Caco-2 (cell line): ENCODE measurements around the gene BTBD18. TPM values are rescaled to one million over a fixed set of nuclear protein-coding genes. Genes with fewer than 3 reads are reported as not detected.

Source experiments
- BruUV-seq: library from RNA; stranded (reverse); fragments of 400-500 nt; replicated peaks from 2 replicates; lab custom pipeline; 2021; lab: Mats Ljungman, UMichigan
- CTCF ChIA-PET: fragments of 300-600 bp; sonication (Branson Sonifier 250); formaldehyde crosslinking; loops from one replicate; lab custom pipeline; 2022; ENCODE audit warnings: antibody characterized with exemption; lab: Charles Lee
- POLR2A ChIA-PET: fragments of 300-600 bp; sonication (Branson Sonifier 250); formaldehyde crosslinking; loops from one replicate; lab custom pipeline; 2022; ENCODE audit warnings: antibody characterized with exemption; lab: Charles Lee
- DNase-seq, 2 experiments: peaks; one replicate each; pipeline versions ENCODE4 v3.0.0 to v3.0.0-alpha.2; 2020 to 2022
- H3K27me3 ChIP-seq: replicated peaks from 2 replicates; pipeline ENCODE4 v1.6.0; 2011; ENCODE audit warnings: low read length; ENCODE audit not compliant: control insufficient read depth, insufficient read depth
- H3K36me3 ChIP-seq: 2 replicates; pipeline ENCODE4 v1.5.1; 2011; ENCODE audit warnings: low read length; ENCODE audit not compliant: control insufficient read depth, insufficient read depth
- H3K4me1 ChIP-seq: fragments of 250-450 bp; sonication (Bioruptor Pico); 2 replicates; pipeline ENCODE4 v1.5.1; 2020; ENCODE audit warnings: mild to moderate bottlenecking
- H3K4me3 ChIP-seq: 2 replicates; pipeline ENCODE4 v1.5.1; 2011; ENCODE audit warnings: low read depth, mild to moderate bottlenecking, control low read depth, low read length
- H3K9me3 ChIP-seq: fragments of 250-450 bp; sonication (Bioruptor Pico); 2 replicates; pipeline ENCODE4 v1.5.1; 2020; ENCODE audit warnings: mild to moderate bottlenecking, moderate library complexity
- H3K27ac Mint-ChIP-seq: one replicate; pipeline ENCODE4 v1.8.0; 2022; ENCODE audit warnings: mixed read lengths; ENCODE audit not compliant: unreplicated experiment
- H3K27me3 Mint-ChIP-seq: one replicate; pipeline ENCODE4 v1.8.0; 2022; ENCODE audit warnings: mixed read lengths; ENCODE audit not compliant: insufficient read depth, unreplicated experiment
- H3K36me3 Mint-ChIP-seq: one replicate; pipeline ENCODE4 v1.8.0; 2022; ENCODE audit warnings: mild to moderate bottlenecking, mixed read lengths; ENCODE audit not compliant: insufficient read depth, unreplicated experiment
- H3K4me1 Mint-ChIP-seq: one replicate; pipeline ENCODE4 v1.8.0; 2022; ENCODE audit warnings: low read depth, mixed read lengths; ENCODE audit not compliant: unreplicated experiment
- H3K4me3 Mint-ChIP-seq: one replicate; pipeline ENCODE4 v1.8.0; 2022; ENCODE audit warnings: mild to moderate bottlenecking, moderate library complexity, mixed read lengths; ENCODE audit not compliant: unreplicated experiment
- H3K9me3 Mint-ChIP-seq: one replicate; pipeline ENCODE4 v1.8.0; 2022; ENCODE audit warnings: mixed read lengths; ENCODE audit not compliant: unreplicated experiment
- CTCF ChIP-seq, 2 experiments: fragments of 200-600 bp in 1 of 2; IDR thresholded peaks; 1 replicate in 1 of 2; 2 replicates in 1 of 2; pipeline versions ENCODE4 v1.5.1 to v1.8.0; 2011 to 2022; ENCODE audit warnings: antibody characterized with exemption in 1 of 2, control low read depth in 1 of 2, inconsistent platforms in 1 of 2, low read depth in 1 of 2, low read length in 1 of 2, mild to moderate bottlenecking in 1 of 2, moderate library complexity in 1 of 2; ENCODE audit not compliant: insufficient read depth in 1 of 2, severe bottlenecking in 1 of 2, unreplicated experiment in 1 of 2
- intact Hi-C: fragments of 100-400 bp; cut with micrococcal nuclease; formaldehyde crosslinking; loops from one replicate; pipeline ENCODE4 v1.10.0; 2022; ENCODE audit not compliant: unreplicated experiment
- total RNA-seq: library from RNA; stranded (reverse); gene quantifications from 2 replicates; pipeline ENCODE4 v1.2.3, GENCODE V29; 2022

BTBD18 gene
- total RNA-seq, 1 experiment from 2014 or later: not detected

- H3K4me3 ChIP-seq: peak overlapping the region; percentile 84
- POLR2A ChIA-PET: interaction anchor here (0.5 to 6.8 kb wide), 4 partner anchors 15 to 36 kb away, joined by 5 to 118 read pairs (median 33); no protein-coding TSS in a partner anchor
- Mint-ChIP-seq H3K4me1 (peaks cover 29% of the 10 kb centered on the region), H3K36me3 (peaks cover 23% of the 10 kb centered on the region), H3K27ac (peak overlapping the region; percentile 98), H3K9me3 (no peaks in the 10 kb centered on the region), H3K27me3 (no peaks in the 10 kb centered on the region), H3K4me3 (peak overlapping the region; percentile 96)
- no peaks in the 10 kb centered on the region for H3K36me3 ChIP-seq
- H3K9me3 ChIP-seq: no peaks in the 10 kb centered on the region
- TSS peak; percentile 49 for BruUV-seq
- CTCF ChIA-PET: interaction anchor here (0.9 to 4.0 kb wide), 4 partner anchors 12 to 37 kb away, joined by 3 to 79 read pairs (median 8); partner anchors contain the start of gene BTBD18
- DNase-seq: peak in 1 of 2 experiments; percentile 53
- peaks cover 31% of the 10 kb centered on the region for H3K4me1 ChIP-seq
- peak; percentile 35 to 49 for TF ChIP-seq CTCF (IDR thresholded peaks at IDR 0.05; ENCODE audit: insufficient read depth in 1 of 2, low read depth in 1 of 2, low read length in 1 of 2, severe bottlenecking in 1 of 2, unreplicated experiment in 1 of 2)
- H3K27me3 ChIP-seq: no peaks in the 10 kb centered on the region
- intact Hi-C loops: no loop called here
Observed at GRCh38 chr11:57763568-57763967, 11.9 kb upstream of the BTBD18 start.

- H3K36me3 Mint-ChIP-seq: peaks cover 23% of the 10 kb centered on the region
- H3K27me3 Mint-ChIP-seq: no peaks in the 10 kb centered on the region
- H3K9me3 ChIP-seq: no peaks in the 10 kb centered on the region
- H3K27ac Mint-ChIP-seq: peak overlapping the region; percentile 98
- H3K4me1 ChIP-seq: peaks cover 28% of the 10 kb centered on the region
- intact Hi-C loops: no loop called here
- no peaks in the 10 kb centered on the region for H3K36me3 ChIP-seq
- TSS peak; percentile 79 for BruUV-seq
- TF ChIP-seq CTCF (IDR thresholded peaks at IDR 0.05; ENCODE audit: insufficient read depth in 1 of 2, low read depth in 1 of 2, low read length in 1 of 2, severe bottlenecking in 1 of 2, unreplicated experiment in 1 of 2): no peak
- peak overlapping the region; percentile 84 for H3K4me3 ChIP-seq
- no peaks in the 10 kb centered on the region for H3K9me3 Mint-ChIP-seq
- H3K4me3 Mint-ChIP-seq: peak overlapping the region; percentile 96
- CTCF ChIA-PET: interaction anchor here (0.6 to 4.0 kb wide), 6 partner anchors 11 to 38 kb away, joined by 4 to 79 read pairs (median 8); partner anchors contain the start of gene BTBD18
- H3K27me3 ChIP-seq: no peaks in the 10 kb centered on the region
- peaks cover 29% of the 10 kb centered on the region for H3K4me1 Mint-ChIP-seq
- DNase-seq: no peak
- POLR2A ChIA-PET: interaction anchor here (0.5 to 6.8 kb wide), 9 partner anchors 11 to 69 kb away, joined by 3 to 118 read pairs (median 15); partner anchors contain the start of genes BTBD18 and SELENOH
Observed at GRCh38 chr11:57762235-57762861, 10.7 kb upstream of the BTBD18 start.
